ENCODE results near the gene SPTSSB. TPM values are rescaled to one million over a fixed set of nuclear protein-coding genes. Genes with fewer than 3 reads are reported as not detected.

The SPTSSB gene
- total RNA-seq, 4 donors from 2014 or later, result 2.4 to 4.8 (median 3.9) TPM

DNA sequence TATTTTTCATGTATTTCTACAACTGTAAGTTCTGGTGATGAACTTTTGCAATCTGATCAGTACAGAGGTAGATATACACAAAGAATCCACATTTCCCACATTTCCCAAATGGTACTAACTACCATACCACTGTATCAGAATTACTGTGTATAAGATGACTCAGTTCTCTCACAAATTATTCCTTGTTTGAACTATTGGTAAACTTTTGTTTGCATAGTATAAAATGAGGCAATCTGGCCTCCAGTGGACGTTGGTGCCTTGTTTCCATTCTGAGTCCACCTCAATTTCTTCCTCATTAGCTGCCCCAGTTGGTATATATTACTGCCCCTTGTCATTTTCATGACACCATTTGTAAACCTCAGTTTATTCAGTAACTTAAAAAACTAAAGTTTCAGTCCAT is 38.5 kb downstream of the SPTSSB start:
- intact Hi-C loops (cut with DNase I), result no loop called here
- WGBS, 2 donors, result 32 to 38% methylated on average over 1 of the region's 1 CpG
- DNase-seq, result no peak
- TF ChIP-seq, protein P1, sequence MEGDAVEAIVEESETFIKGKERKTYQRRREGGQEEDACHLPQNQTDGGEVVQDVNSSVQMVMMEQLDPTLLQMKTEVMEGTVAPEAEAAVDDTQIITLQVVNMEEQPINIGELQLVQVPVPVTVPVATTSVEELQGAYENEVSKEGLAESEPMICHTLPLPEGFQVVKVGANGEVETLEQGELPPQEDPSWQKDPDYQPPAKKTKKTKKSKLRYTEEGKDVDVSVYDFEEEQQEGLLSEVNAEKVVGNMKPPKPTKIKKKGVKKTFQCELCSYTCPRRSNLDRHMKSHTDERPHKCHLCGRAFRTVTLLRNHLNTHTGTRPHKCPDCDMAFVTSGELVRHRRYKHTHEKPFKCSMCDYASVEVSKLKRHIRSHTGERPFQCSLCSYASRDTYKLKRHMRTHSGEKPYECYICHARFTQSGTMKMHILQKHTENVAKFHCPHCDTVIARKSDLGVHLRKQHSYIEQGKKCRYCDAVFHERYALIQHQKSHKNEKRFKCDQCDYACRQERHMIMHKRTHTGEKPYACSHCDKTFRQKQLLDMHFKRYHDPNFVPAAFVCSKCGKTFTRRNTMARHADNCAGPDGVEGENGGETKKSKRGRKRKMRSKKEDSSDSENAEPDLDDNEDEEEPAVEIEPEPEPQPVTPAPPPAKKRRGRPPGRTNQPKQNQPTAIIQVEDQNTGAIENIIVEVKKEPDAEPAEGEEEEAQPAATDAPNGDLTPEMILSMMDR (IDR thresholded peaks at IDR 0.05), result no peak
- no peak for TF ChIP-seq POLR2A (IDR thresholded peaks at IDR 0.05)
- Histone ChIP-seq H3K4me3 (no peak overlapping the region), H3K36me3 (no peaks in the 10 kb centered on the region), H3K27me3 (no peaks in the 10 kb centered on the region), H3K9me3 (no peaks in the 10 kb centered on the region), H3K27ac (no peak overlapping the region), H3K4me1 (no peaks in the 10 kb centered on the region)

DNA sequence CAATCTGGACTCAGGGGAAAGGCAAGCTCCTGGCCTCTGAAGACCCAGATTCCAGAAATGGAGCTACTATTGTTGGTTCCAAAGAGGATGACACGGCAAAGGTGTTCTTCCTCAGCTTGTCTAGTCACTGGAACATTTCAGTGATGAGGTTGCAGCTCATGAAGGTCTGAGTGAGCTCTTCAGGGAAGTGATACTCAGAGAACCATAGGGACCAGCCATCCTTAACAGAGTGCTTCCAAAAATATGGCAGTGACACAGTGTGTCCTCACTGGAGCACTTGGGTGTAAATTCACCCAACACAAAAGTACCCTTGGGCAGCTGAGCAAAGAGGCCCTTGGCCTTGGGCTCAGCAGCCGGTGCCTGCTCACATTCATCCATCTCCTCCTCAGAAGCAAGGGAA is 46.3 kb downstream of the SPTSSB start:
- no peak overlapping the region for H3K4me3 ChIP-seq
- DNase-seq, result no peak
- intact Hi-C loops (cut with DNase I), result no loop called here
- H3K4me1 ChIP-seq, result no peaks in the 10 kb centered on the region
- no peaks in the 10 kb centered on the region for H3K27me3 ChIP-seq
- no peak overlapping the region for H3K27ac ChIP-seq
- no peaks in the 10 kb centered on the region for H3K36me3 ChIP-seq
- TF ChIP-seq, protein P1 (IDR thresholded peaks at IDR 0.05), result no peak
- TF ChIP-seq POLR2A (IDR thresholded peaks at IDR 0.05), result no peak
- H3K9me3 ChIP-seq, result no peaks in the 10 kb centered on the region
- 83 to 89% methylated on average over 1 of the region's 2 CpGs for WGBS, 2 donors

DNA sequence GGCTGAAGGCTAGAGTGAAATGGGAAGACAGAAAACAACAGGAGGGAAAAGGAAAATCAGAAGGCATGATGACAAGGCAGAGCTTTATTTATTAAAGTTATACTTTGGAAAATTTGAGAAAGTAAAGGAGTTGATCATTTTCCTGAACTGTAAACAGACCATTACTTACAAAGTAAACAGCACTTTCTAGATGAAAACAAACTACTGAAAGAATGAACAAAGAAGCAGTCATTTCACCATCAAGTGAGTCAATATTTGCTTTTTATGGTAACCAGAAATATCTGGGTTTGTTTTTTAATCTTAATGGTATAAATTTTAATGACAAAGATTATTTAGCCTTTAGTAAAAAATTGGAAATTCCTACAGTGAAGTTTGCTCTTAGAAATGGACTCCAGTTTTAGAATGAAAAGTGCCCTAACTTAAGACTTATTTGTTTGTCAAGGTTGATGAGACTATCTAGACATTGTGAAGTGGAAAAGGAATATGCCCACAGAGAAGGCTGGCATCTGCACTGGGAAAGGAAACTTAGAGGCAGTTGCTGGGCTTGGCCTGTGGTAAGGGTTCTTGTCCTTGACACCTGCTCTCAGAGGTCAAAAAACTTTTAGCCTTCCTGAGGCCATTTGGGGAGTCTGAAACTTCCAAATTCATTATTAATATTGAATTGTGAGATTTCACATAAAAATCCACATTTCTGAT is 47.2 kb downstream of the SPTSSB start:
- no peaks in the 10 kb centered on the region for H3K9me3 ChIP-seq
- no peaks in the 10 kb centered on the region for H3K27me3 ChIP-seq
- intact Hi-C loops (cut with DNase I), result no loop called here
- TF ChIP-seq POLR2A (IDR thresholded peaks at IDR 0.05), result no peak
- TF ChIP-seq, protein P1 (IDR thresholded peaks at IDR 0.05), result no peak
- DNase-seq, result no peak
- no peaks in the 10 kb centered on the region for H3K36me3 ChIP-seq
- H3K4me1 ChIP-seq, result no peaks in the 10 kb centered on the region
- H3K27ac ChIP-seq, result no peak overlapping the region
- no peak overlapping the region for H3K4me3 ChIP-seq

DNA sequence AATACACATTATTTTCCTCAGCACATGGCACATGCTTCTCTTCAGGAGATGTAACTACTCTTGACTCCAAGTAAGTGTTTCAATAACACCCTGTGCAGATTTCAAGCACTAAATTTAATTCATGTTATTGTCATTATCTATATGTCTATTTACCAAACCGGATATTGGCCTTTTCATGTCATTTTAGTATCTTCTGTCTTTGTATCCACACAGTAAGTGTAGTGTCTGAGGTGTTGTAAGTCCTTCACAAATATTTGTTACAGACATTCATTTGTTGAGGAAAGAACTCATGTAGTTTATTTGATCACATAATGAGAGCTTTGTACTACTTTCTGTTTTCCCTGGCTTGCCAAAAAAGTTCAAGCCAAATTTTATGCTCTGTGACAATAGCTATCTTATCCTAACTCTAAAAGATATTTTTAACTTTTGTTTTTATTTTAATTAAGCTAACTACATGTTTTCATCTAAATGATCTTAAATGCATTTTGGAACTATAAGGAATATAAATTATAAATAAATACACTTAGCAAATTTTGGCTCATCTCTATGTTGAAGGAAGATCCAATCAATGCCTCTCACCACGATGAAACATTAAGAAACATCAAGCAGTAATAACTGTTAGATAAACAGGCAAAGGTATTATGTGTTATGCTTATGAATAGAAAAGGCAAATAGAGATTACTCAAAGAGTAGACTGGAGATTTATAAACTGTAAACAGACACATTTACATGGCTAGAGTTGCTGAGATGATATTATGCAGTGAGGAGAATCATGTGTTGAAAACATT is 48.3 kb downstream of the SPTSSB start:
- intact Hi-C loops (cut with DNase I), result no loop called here
- Histone ChIP-seq H3K4me1 (peaks cover 0 to under 1% (median 0%) of the 10 kb centered on the region in 3 donors), H3K4me3 (no peak overlapping the region), H3K36me3 (no peaks in the 10 kb centered on the region), H3K9me3 (no peaks in the 10 kb centered on the region), H3K27ac (no peak overlapping the region), H3K27me3 (no peaks in the 10 kb centered on the region)
- DNase-seq, result no peak
- TF ChIP-seq POLR2A (IDR thresholded peaks at IDR 0.05), result no peak
- TF ChIP-seq, protein P1 (IDR thresholded peaks at IDR 0.05), result no peak
- 48 to 53% methylated on average over 2 of the region's 2 CpGs for WGBS, 2 donors

DNA sequence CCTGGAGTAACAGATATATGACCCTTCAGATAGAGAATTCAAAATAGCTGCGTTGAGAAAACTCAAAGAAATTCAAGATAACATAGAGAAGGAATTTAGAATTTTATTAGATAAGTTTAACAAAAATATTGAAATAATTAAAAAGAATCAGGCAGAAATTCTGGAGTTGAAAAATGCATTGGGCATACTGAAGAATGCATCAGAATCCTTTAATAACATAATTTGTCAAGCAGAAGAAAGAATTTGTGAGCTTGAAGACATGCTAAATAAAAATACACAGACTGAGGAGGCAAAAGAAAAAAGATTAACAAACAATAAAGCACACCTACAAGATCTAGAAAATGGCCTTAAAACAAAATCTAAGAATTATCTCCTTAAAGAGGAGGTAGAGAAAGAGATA is 50.5 kb downstream of the SPTSSB start:
- no peak for DNase-seq
- no peak overlapping the region for H3K27ac ChIP-seq
- 89 to 96% methylated on average over 1 of the region's 1 CpG for WGBS, 2 donors
- no peaks in the 10 kb centered on the region for H3K36me3 ChIP-seq
- H3K27me3 ChIP-seq, result no peaks in the 10 kb centered on the region
- no peaks in the 10 kb centered on the region for H3K9me3 ChIP-seq
- no peak overlapping the region for H3K4me3 ChIP-seq
- TF ChIP-seq POLR2A (IDR thresholded peaks at IDR 0.05), result no peak
- TF ChIP-seq, protein P1 (IDR thresholded peaks at IDR 0.05), result no peak
- H3K4me1 ChIP-seq, result peaks cover 0 to 20% (median 8%) of the 10 kb centered on the region in 3 donors
- intact Hi-C loops (cut with DNase I), result no loop called here

All from esophagus squamous epithelium (tissue), 5 donors.